NCI-H1092 treated with DMSO at 0.1 percent for 48 hours (cell line): ENCODE measurements around the gene CABCOCO1.

Source experiments
- DNase-seq: peaks from one replicate; lab custom pipeline; 2025; lab: John Stamatoyannopoulos, UW

The CABCOCO1 gene

GRCh38 chr10:61814160-61814559, 151.4 kb downstream of the CABCOCO1 start:
- no peak for DNase-seq

- no peak for DNase-seq
These were observed 152.8 kb downstream of the CABCOCO1 start for GRCh38 chr10:61815496-61815895.
